Psoas muscle (tissue), 8 donors: ENCODE measurements around the gene MOB3C. TPM values are rescaled to one million over a fixed set of nuclear protein-coding genes. Genes with fewer than 3 reads are reported as not detected.

Experiments used
- ATAC-seq, 4 donors: fragments of 200-7000 bp; cut with Tn5 transposase; one replicate each; pipeline ENCODE4 v1.9.1; 2020; ENCODE audit warnings: moderate library complexity in 3 of 4, mild to moderate bottlenecking in 2 of 4
- DNase-seq, 2 donors: peaks; one replicate each; pipeline ENCODE4 v3.0.0-alpha.2; 2020
- H3K27ac ChIP-seq: fragments of 200-600 bp; one replicate; pipeline ENCODE4 v1.8.0; 2022
- H3K27me3 ChIP-seq, 3 donors: fragments of 200-600 bp in 1 of 3; one replicate each; pipeline versions ENCODE4 v1.6.1 to v1.8.0; 2013 to 2022; ENCODE audit warnings: low read length in 2 of 3, mild to moderate bottlenecking in 2 of 3, moderate library complexity in 1 of 3; ENCODE audit not compliant: insufficient read depth in 3 of 3
- H3K36me3 ChIP-seq, 2 donors: fragments of 200-600 bp in 1 of 2; one replicate each; pipeline versions ENCODE4 v1.6.1 to v1.8.0; 2013 to 2022; ENCODE audit warnings: low read depth in 1 of 2, mild to moderate bottlenecking in 1 of 2, moderate library complexity in 1 of 2; ENCODE audit not compliant: insufficient read depth in 1 of 2
- H3K4me1 ChIP-seq: fragments of 200-600 bp; one replicate; pipeline ENCODE4 v1.8.0; 2022
- H3K4me3 ChIP-seq: fragments of 200-600 bp; one replicate; pipeline ENCODE4 v1.8.0; 2022; ENCODE audit warnings: mild to moderate bottlenecking
- H3K9me3 ChIP-seq: fragments of 200-600 bp; one replicate; pipeline ENCODE4 v1.8.0; 2022
- CTCF ChIP-seq: fragments of 200-600 bp; IDR thresholded peaks from one replicate; pipeline ENCODE4 v1.8.0; 2022; ENCODE audit warnings: antibody characterized with exemption
- WGBS, 3 donors: extraction: QIAGEN DNeasy Blood & Tissue Kit; methylation state at CpG; one replicate each; pipeline versions ENCODE4 v1.1.6 to v1.1.7; 2013; 5-methylcytosine and 5-hydroxymethylcytosine counted together
- intact Hi-C, 2 donors: fragments of 100-400 bp; cut with DNase I; formaldehyde crosslinking; loops; one replicate each; pipeline versions ENCODE4 v1.11.0 to v1.14.2; 2022
- polyA plus RNA-seq, 3 donors: library from polyadenylated mRNA; stranded (reverse); fragments of 200-250 nt; gene quantifications; one replicate each; pipeline ENCODE4 v1.2.3, GENCODE V29; 2013
- total RNA-seq, 4 donors: library from RNA; stranded (reverse); fragmentation: NEBNext Ultra II Directional in 2 of 4; extraction: Animal tissue kit (Norgen Biotek cat#: 25700) in 2 of 4; gene quantifications; one replicate each; pipeline versions ENCODE4 v1.2.1 to v1.2.4, GENCODE V29; 2021 to 2023
- donor health status: healthy with polysubstance abuse.
- donor health status: DM: no; HTN: no; CAD: no; lungs with moderate emphysema.
- donor health status: Bipolar disorder and iron deficiency.
- donor health status: healthy.
- donor health status: DM: yes; HTN: yes; CAD: no.
- donor health status: DM: no; HTN: no; CAD: no.
- donor health status: DM: no; HTN: no; CAD: no.
- donor health status: DM: yes; HTN: yes; CAD: no.

MOB3C gene
- total and polyA plus RNA-seq, 7 donors: 8.7 to 36.3 (median 17.9) TPM

GRCh38 chr1:46569884-46570725 is 46.5 kb downstream of the MOB3C start:
- ATAC-seq: no peak
- no peaks in the 10 kb centered on the region for H3K27me3 ChIP-seq
- intact Hi-C loops: no loop called here
- no peak overlapping the region for H3K27ac ChIP-seq
- H3K36me3 ChIP-seq: peaks cover 4 to 97% of the 10 kb centered on the region in 2 donors
- no peaks in the 10 kb centered on the region for H3K4me1 ChIP-seq
- no peaks in the 10 kb centered on the region for H3K9me3 ChIP-seq
- no peak for DNase-seq
- 69 to 74% (median 69%) methylated on average over 14 of the region's 14 CpGs for WGBS, 3 donors
- H3K4me3 ChIP-seq: no peak overlapping the region
- TF ChIP-seq CTCF: no peak

- no peaks in the 10 kb centered on the region for H3K27me3 ChIP-seq
- DNase-seq (no peak), ATAC-seq (no peak)
- no peaks in the 10 kb centered on the region for H3K4me1 ChIP-seq
- no peak overlapping the region for H3K27ac ChIP-seq
- intact Hi-C loops: no loop called here
- no peak overlapping the region for H3K4me3 ChIP-seq
- TF ChIP-seq CTCF: no peak
- 67 to 75% (median 73%) methylated on average over 4 of the region's 4 CpGs for WGBS, 3 donors
- H3K36me3 ChIP-seq: peaks cover 7 to 97% of the 10 kb centered on the region in 2 donors
- H3K9me3 ChIP-seq: no peaks in the 10 kb centered on the region
Measured at GRCh38 chr1:46569116-46569515, 47.5 kb downstream of the MOB3C start.

- no peak overlapping the region for H3K4me3 ChIP-seq
- H3K27me3 ChIP-seq: no peaks in the 10 kb centered on the region
- no peak for DNase-seq
- TF ChIP-seq CTCF: no peak
- H3K27ac ChIP-seq: no peak overlapping the region
- intact Hi-C loops: no loop called here
- peaks cover 7 to 96% of the 10 kb centered on the region in 2 donors for H3K36me3 ChIP-seq
- 82 to 87% (median 86%) methylated on average over 6 of the region's 6 CpGs for WGBS, 3 donors
- no peaks in the 10 kb centered on the region for H3K4me1 ChIP-seq
- no peak for ATAC-seq
- no peaks in the 10 kb centered on the region for H3K9me3 ChIP-seq
Measured at GRCh38 chr1:46568461-46568891, 48.1 kb downstream of the MOB3C start.

- ATAC-seq: no peak
- Histone ChIP-seq H3K36me3 (peaks cover 3 to 99% of the 10 kb centered on the region in 2 donors), H3K27me3 (no peaks in the 10 kb centered on the region), H3K27ac (no peak overlapping the region), H3K4me1 (no peaks in the 10 kb centered on the region), H3K4me3 (no peak overlapping the region), H3K9me3 (no peaks in the 10 kb centered on the region)
- intact Hi-C loops: no loop called here
- TF ChIP-seq CTCF: no peak
- WGBS, 3 donors: 86 to 91% (median 89%) methylated on average over 4 of the region's 4 CpGs
- no peak for DNase-seq
Measured at GRCh38 chr1:46563341-46563740, 53.3 kb downstream of the MOB3C start.
